Measurements from ENCODE around the gene CDC123.

- TF ChIP-seq, protein P1, sequence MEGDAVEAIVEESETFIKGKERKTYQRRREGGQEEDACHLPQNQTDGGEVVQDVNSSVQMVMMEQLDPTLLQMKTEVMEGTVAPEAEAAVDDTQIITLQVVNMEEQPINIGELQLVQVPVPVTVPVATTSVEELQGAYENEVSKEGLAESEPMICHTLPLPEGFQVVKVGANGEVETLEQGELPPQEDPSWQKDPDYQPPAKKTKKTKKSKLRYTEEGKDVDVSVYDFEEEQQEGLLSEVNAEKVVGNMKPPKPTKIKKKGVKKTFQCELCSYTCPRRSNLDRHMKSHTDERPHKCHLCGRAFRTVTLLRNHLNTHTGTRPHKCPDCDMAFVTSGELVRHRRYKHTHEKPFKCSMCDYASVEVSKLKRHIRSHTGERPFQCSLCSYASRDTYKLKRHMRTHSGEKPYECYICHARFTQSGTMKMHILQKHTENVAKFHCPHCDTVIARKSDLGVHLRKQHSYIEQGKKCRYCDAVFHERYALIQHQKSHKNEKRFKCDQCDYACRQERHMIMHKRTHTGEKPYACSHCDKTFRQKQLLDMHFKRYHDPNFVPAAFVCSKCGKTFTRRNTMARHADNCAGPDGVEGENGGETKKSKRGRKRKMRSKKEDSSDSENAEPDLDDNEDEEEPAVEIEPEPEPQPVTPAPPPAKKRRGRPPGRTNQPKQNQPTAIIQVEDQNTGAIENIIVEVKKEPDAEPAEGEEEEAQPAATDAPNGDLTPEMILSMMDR (IDR thresholded peaks at IDR 0.05), result no peak
- TF ChIP-seq POLR2A (IDR thresholded peaks at IDR 0.05), result no peak
Measured at GRCh38 chr10:12160664-12161063, 35.3 kb upstream of the CDC123 start.

Measured in adrenal gland (tissue), 5 donors.